Body of pancreas (tissue), 4 donors: Measurements from ENCODE around the gene DARS1. TPM values are rescaled to one million over a fixed set of nuclear protein-coding genes. Genes with fewer than 3 reads are reported as not detected.
"Not testable (repeated sequence)": the region's sequence is repeated elsewhere in the genome, so short reads cannot be mapped to it uniquely, and the experiment has no call there.

Source experiments
- ATAC-seq: fragments of 150-250 bp; one replicate; pipeline ENCODE4 v1.9.1; 2016
- DNase-seq, 4 donors: peaks; one replicate each; pipeline ENCODE4 v3.0.0-alpha.2; 2019
- H3K27ac ChIP-seq, 4 donors: fragments of 200-600 bp; sonication (generic); 1 replicate in 3 of 4; 2 replicates in 1 of 4; pipeline versions ENCODE4 v1.5.1 to v1.6.1; 2016 to 2019; ENCODE audit warnings: mild to moderate bottlenecking in 1 of 4, mixed read lengths in 1 of 4, moderate library complexity in 1 of 4
- H3K27me3 ChIP-seq, 2 donors: fragments of 200-600 bp; sonication (generic); one replicate each; pipeline ENCODE4 v1.6.0; 2016; ENCODE audit warnings: mild to moderate bottlenecking in 1 of 2
- H3K36me3 ChIP-seq, 2 donors: fragments of 200-600 bp; sonication (generic); replicated peaks in 1 of 2; 2 replicates each; pipeline ENCODE4 v1.5.1; 2016; ENCODE audit warnings: low read depth in 2 of 2; ENCODE audit not compliant: insufficient read depth in 1 of 2
- H3K4me1 ChIP-seq: fragments of 200-600 bp; sonication (generic); one replicate; pipeline ENCODE4 v1.6.0; 2016
- H3K4me3 ChIP-seq, 2 donors: fragments of 200-600 bp; sonication (generic); 1 replicate in 1 of 2; 2 replicates in 1 of 2; pipeline ENCODE4 v1.5.1; 2016 to 2019
- H3K9me3 ChIP-seq, 3 donors: fragments of 200-600 bp; sonication (generic); 1 replicate in 2 of 3; 2 replicates in 1 of 3; pipeline ENCODE4 v1.5.1; 2016
- POLR2A ChIP-seq, 3 donors: fragments of 450-650 bp; IDR thresholded peaks; one replicate each; pipeline ENCODE4 v1.6.1; 2016; ENCODE audit warnings: antibody characterized with exemption in 3 of 3, mild to moderate bottlenecking in 2 of 3
- WGBS, 2 donors: methylation state at CpG; one replicate each; pipeline ENCODE4 v1.1.5; 2017; 5-methylcytosine and 5-hydroxymethylcytosine counted together
- intact Hi-C: fragments of 100-400 bp; cut with DNase I; formaldehyde crosslinking; loops from one replicate; pipeline ENCODE4 v1.15.1; 2023
- total RNA-seq, 2 donors: library from RNA; depleted of rRNA; stranded (reverse); fragments of >200 nt; gene quantifications; one replicate each; pipeline ENCODE4 v1.1.0, GENCODE V29; 2016
- TF ChIP-seq, protein P1 (sequence below), 7 experiments: fragments of 450-650 bp in 4 of 7; fragments of 200-600 bp in 3 of 7; sonication (generic) in 3 of 7; IDR thresholded peaks; one replicate each; pipeline ENCODE4 v1.5.1; 2016 to 2019; ENCODE audit warnings: antibody characterized with exemption in 7 of 7

Gene DARS1
- total RNA-seq, 2 donors from 2014 or later: 22.1 to 29.3 TPM

DNA sequence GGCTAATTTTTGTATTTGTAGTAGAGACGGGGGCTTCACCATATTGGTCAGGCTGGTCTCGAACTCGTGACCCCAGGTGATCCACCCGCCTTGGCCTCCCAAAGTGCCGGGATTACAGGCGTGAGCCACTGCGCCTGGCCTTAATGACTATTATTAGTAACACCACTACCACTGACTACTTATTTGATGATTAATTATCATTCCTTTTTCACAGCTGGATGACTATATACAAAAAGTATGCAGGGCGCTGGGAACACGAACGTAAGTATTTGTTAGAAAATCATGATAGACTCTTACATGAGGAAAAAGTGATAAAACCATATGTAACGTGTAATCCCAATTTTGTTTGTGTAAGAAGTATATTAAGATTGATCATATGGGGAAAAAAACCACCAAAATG, 21.6 kb downstream of the DARS1 start:
- Histone ChIP-seq H3K27ac (no peak overlapping the region), H3K4me3 (no peak overlapping the region), H3K9me3 (no peaks in the 10 kb centered on the region), H3K27me3 (no peaks in the 10 kb centered on the region), H3K4me1 (peaks cover 9% of the 10 kb centered on the region), H3K36me3 (no peaks in the 10 kb centered on the region)
- DNase-seq (no peak), ATAC-seq (no peak)
- intact Hi-C loops: no loop called here
- TF ChIP-seq, protein P1, sequence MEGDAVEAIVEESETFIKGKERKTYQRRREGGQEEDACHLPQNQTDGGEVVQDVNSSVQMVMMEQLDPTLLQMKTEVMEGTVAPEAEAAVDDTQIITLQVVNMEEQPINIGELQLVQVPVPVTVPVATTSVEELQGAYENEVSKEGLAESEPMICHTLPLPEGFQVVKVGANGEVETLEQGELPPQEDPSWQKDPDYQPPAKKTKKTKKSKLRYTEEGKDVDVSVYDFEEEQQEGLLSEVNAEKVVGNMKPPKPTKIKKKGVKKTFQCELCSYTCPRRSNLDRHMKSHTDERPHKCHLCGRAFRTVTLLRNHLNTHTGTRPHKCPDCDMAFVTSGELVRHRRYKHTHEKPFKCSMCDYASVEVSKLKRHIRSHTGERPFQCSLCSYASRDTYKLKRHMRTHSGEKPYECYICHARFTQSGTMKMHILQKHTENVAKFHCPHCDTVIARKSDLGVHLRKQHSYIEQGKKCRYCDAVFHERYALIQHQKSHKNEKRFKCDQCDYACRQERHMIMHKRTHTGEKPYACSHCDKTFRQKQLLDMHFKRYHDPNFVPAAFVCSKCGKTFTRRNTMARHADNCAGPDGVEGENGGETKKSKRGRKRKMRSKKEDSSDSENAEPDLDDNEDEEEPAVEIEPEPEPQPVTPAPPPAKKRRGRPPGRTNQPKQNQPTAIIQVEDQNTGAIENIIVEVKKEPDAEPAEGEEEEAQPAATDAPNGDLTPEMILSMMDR (IDR thresholded peaks at IDR 0.05): no peak
- TF ChIP-seq POLR2A (IDR thresholded peaks at IDR 0.05): no peak
- WGBS, 2 donors: 96% methylated on average over 10 to 11 of the region's 11 CpGs

DNA sequence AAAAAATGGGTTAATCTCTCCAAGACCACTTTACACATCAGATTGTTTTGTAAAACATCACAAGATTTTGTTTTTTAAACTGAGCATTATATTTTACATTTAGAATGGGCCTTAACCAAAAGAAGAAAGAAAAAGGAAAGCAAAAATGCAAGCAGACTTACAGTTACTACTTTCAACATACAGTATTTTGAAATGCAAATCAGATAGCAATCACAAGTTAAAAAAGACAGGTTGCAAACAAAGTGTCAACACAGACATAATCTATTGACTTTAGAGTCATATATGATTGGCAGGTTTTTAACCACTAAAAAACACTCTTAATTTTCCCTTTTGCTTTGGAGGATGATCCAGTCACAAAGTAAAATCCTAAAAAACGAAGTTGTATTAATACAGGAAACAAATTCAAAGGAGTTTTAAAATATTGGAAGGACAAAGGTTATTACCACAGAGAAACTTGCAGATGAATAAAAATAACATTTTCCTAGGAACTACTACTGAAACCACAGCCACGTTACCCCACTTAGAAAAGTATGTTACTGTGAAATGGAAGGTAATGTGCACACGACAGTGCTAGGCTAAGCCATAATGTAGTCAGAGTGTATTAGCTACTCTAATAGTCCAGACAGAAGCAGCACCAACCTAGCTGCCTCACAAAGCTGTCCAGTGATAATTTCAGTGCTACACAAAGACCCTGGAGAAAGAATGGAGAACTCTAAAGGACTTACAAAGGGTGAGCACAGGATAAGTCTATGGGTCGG, 22.9 kb downstream of the DARS1 start:
- H3K36me3 ChIP-seq: no peaks in the 10 kb centered on the region
- no peak for DNase-seq
- no peaks in the 10 kb centered on the region for H3K9me3 ChIP-seq
- TF ChIP-seq, protein P1 (IDR thresholded peaks at IDR 0.05): no peak
- TF ChIP-seq POLR2A (IDR thresholded peaks at IDR 0.05): no peak
- no peak overlapping the region for H3K4me3 ChIP-seq
- WGBS, 2 donors: 78 to 84% methylated on average over 4 of the region's 4 CpGs
- intact Hi-C loops: no loop called here
- no peak overlapping the region for H3K27ac ChIP-seq
- H3K27me3 ChIP-seq: no peaks in the 10 kb centered on the region
- ATAC-seq: no peak
- peaks cover 9% of the 10 kb centered on the region for H3K4me1 ChIP-seq

DNA sequence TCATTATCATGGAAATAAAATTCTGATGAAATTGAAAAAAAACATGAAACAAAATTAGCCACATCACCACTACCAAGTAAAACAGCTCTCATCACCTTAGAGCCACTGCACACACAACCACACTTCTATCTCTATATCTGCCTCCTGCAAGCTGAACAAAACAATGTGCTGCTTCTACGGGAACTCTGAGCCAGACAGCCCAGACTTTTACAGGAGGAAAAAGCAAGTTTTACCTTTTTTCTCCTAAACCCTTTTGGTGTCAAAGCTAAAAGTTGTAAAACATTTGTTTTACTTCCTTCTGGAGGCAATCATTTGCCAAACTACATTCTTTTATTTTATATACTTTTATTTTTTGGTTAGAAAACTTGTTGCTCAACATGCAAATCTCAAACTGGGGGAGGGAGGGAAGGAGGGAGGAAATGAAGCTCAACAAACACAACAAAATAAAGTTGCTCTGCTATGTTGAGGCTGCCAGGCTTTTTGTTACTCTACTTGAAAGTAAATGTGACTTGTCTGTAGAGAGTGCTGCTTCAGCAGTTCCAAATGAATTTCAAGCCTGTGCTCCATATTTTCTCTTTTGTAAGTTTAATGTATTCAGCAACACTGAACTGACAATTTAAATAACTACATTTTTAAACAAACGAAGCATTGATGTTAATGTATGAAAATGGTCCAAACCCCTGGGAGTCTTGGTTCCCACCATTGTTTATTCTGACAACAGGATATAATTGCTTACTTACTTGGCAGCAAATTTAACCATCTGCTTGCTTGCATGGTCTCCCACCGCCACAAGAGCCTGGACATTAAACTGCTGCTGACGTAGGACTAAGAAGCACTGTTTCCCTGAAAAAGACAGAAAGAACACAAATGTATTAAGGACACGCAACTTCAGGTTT, 24.5 kb downstream of the DARS1 start:
- TF ChIP-seq, protein P1 (IDR thresholded peaks at IDR 0.05): no peak
- no peak for TF ChIP-seq POLR2A (IDR thresholded peaks at IDR 0.05)
- DNase-seq (no peak), ATAC-seq (no peak)
- intact Hi-C loops: no loop called here
- no peaks in the 10 kb centered on the region for H3K9me3 ChIP-seq
- 70 to 74% methylated on average over 5 of the region's 5 CpGs for WGBS, 2 donors
- H3K36me3 ChIP-seq: no peaks in the 10 kb centered on the region
- no peaks in the 10 kb centered on the region for H3K27me3 ChIP-seq
- peak overlapping the region in 1 of 4 donors; percentile 36 for H3K27ac ChIP-seq
- peaks cover 9% of the 10 kb centered on the region for H3K4me1 ChIP-seq
- no peak overlapping the region for H3K4me3 ChIP-seq

- DNase-seq (no peak), ATAC-seq (no peak)
- no peaks in the 10 kb centered on the region for H3K27me3 ChIP-seq
- H3K27ac ChIP-seq: no peak overlapping the region
- intact Hi-C loops: no loop called here
- no peaks in the 10 kb centered on the region for H3K36me3 ChIP-seq
- no peaks in the 10 kb centered on the region for H3K9me3 ChIP-seq
- TF ChIP-seq POLR2A (IDR thresholded peaks at IDR 0.05): no peak
- TF ChIP-seq, protein P1 (IDR thresholded peaks at IDR 0.05): no peak
- 75 to 77% methylated on average over 5 of the region's 5 CpGs for WGBS, 2 donors
- H3K4me3 ChIP-seq: no peak overlapping the region
- peaks cover 9% of the 10 kb centered on the region for H3K4me1 ChIP-seq
Observed at GRCh38 chr2:135960150-135960549, 25.3 kb downstream of the DARS1 start.

DNA sequence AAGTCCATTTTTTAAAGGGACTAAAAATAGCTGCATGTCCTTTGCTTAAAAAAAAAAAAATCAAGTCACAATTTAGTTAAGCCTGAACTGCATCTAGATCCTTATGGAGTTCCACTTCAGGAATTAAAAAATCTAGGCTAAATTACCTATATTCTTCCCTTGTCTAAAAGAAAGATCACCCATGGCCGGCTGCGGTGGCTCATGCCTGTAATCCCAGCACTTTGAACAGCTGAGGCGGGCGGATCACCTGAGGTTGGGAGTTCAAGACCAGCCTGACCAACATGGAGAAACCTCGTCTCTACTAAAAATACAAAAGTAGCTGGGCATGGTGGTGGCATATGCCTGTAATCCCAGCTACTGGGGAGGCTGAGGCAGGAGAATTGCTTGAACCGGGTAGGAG, 26.5 kb downstream of the DARS1 start:
- H3K36me3 ChIP-seq, H3K9me3 ChIP-seq, intact Hi-C loops, ATAC-seq, H3K4me3 ChIP-seq, H3K27me3 ChIP-seq, H3K4me1 ChIP-seq, H3K27ac ChIP-seq, DNase-seq: not testable (repeated sequence)
- 92 to 96% methylated on average over 5 to 6 of the region's 6 CpGs for WGBS, 2 donors
